Mesenchymal stem cell (in vitro differentiated cells and primary cell): ENCODE results near the gene GALNT2.

Experiments used
- DNase-seq: peaks from one replicate; pipeline ENCODE4 v3.0.0-alpha.2; 2013
- H2AFZ ChIP-seq: one replicate; pipeline ENCODE4 v1.6.1; 2013; ENCODE audit warnings: low read depth, mild to moderate bottlenecking, control low read depth, inconsistent platforms, low read length, moderate library complexity
- H2AK5ac ChIP-seq: 2 replicates; pipeline ENCODE4 v1.6.1; 2013; ENCODE audit warnings: low read length, moderate library complexity, mild to moderate bottlenecking, inconsistent platforms; ENCODE audit not compliant: severe bottlenecking
- H2BK120ac ChIP-seq: one replicate; pipeline ENCODE4 v1.6.1; 2013; ENCODE audit warnings: low read depth, mild to moderate bottlenecking, inconsistent platforms, low read length, moderate library complexity
- H2BK12ac ChIP-seq, 2 experiments: one replicate each; pipeline ENCODE4 v1.6.1; 2013; ENCODE audit warnings: inconsistent platforms in 2 of 2, low read length in 2 of 2, mild to moderate bottlenecking in 2 of 2, moderate library complexity in 2 of 2, control low read depth in 1 of 2
- H2BK15ac ChIP-seq: one replicate; pipeline ENCODE4 v1.6.1; 2013; ENCODE audit warnings: mild to moderate bottlenecking, low read depth, inconsistent platforms; ENCODE audit not compliant: poor library complexity, severe bottlenecking
- H2BK5ac ChIP-seq: 2 replicates; pipeline ENCODE4 v1.6.1; 2013; ENCODE audit warnings: low read depth, mild to moderate bottlenecking, low read length, control low read depth, inconsistent platforms; ENCODE audit not compliant: poor library complexity, severe bottlenecking
- H3K14ac ChIP-seq, 2 experiments: one replicate each; pipeline ENCODE4 v1.6.1; 2013; ENCODE audit warnings: inconsistent platforms in 2 of 2, low read length in 2 of 2, control low read depth in 1 of 2, mild to moderate bottlenecking in 1 of 2, moderate library complexity in 1 of 2
- H3K18ac ChIP-seq, 2 experiments: one replicate each; pipeline ENCODE4 v1.6.1; 2013; ENCODE audit warnings: inconsistent platforms in 2 of 2, low read length in 2 of 2, control low read depth in 1 of 2, low read depth in 1 of 2, mild to moderate bottlenecking in 1 of 2
- H3K23ac ChIP-seq, 2 experiments: one replicate each; pipeline ENCODE4 v1.6.1; 2013; ENCODE audit warnings: inconsistent platforms in 2 of 2, low read length in 2 of 2, mild to moderate bottlenecking in 2 of 2, moderate library complexity in 2 of 2, control low read depth in 1 of 2
- H3K27ac ChIP-seq: 2 replicates; pipeline ENCODE4 v1.5.1; 2013; ENCODE audit warnings: mild to moderate bottlenecking, moderate library complexity, low read length, control low read depth, inconsistent platforms; ENCODE audit not compliant: poor library complexity, severe bottlenecking
- H3K27me3 ChIP-seq, 2 experiments: 2 replicates each; pipeline versions ENCODE4 v1.6.1 to v1.7.0; 2013; ENCODE audit warnings: low read length in 2 of 2, mild to moderate bottlenecking in 2 of 2, moderate library complexity in 2 of 2, control low read depth in 1 of 2, inconsistent platforms in 1 of 2; ENCODE audit not compliant: control insufficient read depth in 1 of 2, insufficient read depth in 1 of 2
- H3K36me3 ChIP-seq, 2 experiments: 2 replicates each; pipeline versions ENCODE4 v1.6.1 to v1.7.0; 2013; ENCODE audit warnings: low read length in 2 of 2, control low read depth in 1 of 2, inconsistent platforms in 1 of 2, low read depth in 1 of 2, mild to moderate bottlenecking in 1 of 2; ENCODE audit not compliant: insufficient read depth in 2 of 2, control insufficient read depth in 1 of 2
- H3K4ac ChIP-seq, 2 experiments: one replicate each; pipeline ENCODE4 v1.6.1; 2013; ENCODE audit warnings: inconsistent platforms in 2 of 2, low read length in 2 of 2, mild to moderate bottlenecking in 2 of 2, moderate library complexity in 2 of 2, control low read depth in 1 of 2, low read depth in 1 of 2
- H3K4me1 ChIP-seq: 2 replicates; pipeline ENCODE4 v1.6.1; 2013; ENCODE audit warnings: low read depth, low read length, control low read depth; ENCODE audit not compliant: control insufficient read depth, insufficient read depth
- H3K4me2 ChIP-seq: 2 replicates; pipeline ENCODE4 v1.6.1; 2013; ENCODE audit warnings: low read length, mild to moderate bottlenecking, inconsistent platforms; ENCODE audit not compliant: poor library complexity, severe bottlenecking
- H3K4me3 ChIP-seq, 2 experiments: 2 replicates each; pipeline versions ENCODE4 v1.5.1 to v1.7.0; 2013; ENCODE audit warnings: low read length in 2 of 2, mild to moderate bottlenecking in 2 of 2, control low read depth in 1 of 2, low read depth in 1 of 2; ENCODE audit not compliant: insufficient read depth in 1 of 2
- H3K79me1 ChIP-seq: replicated peaks from 2 replicates; pipeline ENCODE4 v1.6.1; 2013; ENCODE audit warnings: mild to moderate bottlenecking, control low read depth, low read length, inconsistent platforms; ENCODE audit not compliant: poor library complexity, severe bottlenecking
- H3K9ac ChIP-seq: 2 replicates; pipeline ENCODE4 v1.7.0; 2013; ENCODE audit warnings: mild to moderate bottlenecking, low read length, moderate library complexity
- H3K9me3 ChIP-seq: 2 replicates; pipeline ENCODE4 v1.7.0; 2013; ENCODE audit warnings: mild to moderate bottlenecking, low read length; ENCODE audit not compliant: control insufficient read depth
- H4K8ac ChIP-seq: one replicate; pipeline ENCODE4 v1.6.1; 2013; ENCODE audit warnings: inconsistent platforms, mild to moderate bottlenecking, low read length, moderate library complexity
- H4K91ac ChIP-seq: one replicate; pipeline ENCODE4 v1.6.1; 2013; ENCODE audit warnings: mild to moderate bottlenecking, low read length, inconsistent platforms
- WGBS: methylation state at CpG from one replicate; pipeline ENCODE4 v1.1.7; 2013; ENCODE audit warnings: mixed read lengths; 5-methylcytosine and 5-hydroxymethylcytosine counted together

Gene GALNT2

GRCh38 chr1:230138561-230139239 lies 71.7 kb downstream of the GALNT2 start:
- no peaks in the 10 kb centered on the region for H3K9me3 ChIP-seq
- H3K4me1 ChIP-seq: peaks cover 26% of the 10 kb centered on the region

GRCh38 chr1:230139315-230139714 lies 72.3 kb downstream of the GALNT2 start:
- no peak overlapping the region for H3K27ac ChIP-seq
- H2BK15ac ChIP-seq: peak overlapping the region; percentile 9
- no peaks in the 10 kb centered on the region for H3K9me3 ChIP-seq
- no peak overlapping the region for H3K4me2 ChIP-seq
- H2BK120ac ChIP-seq: no peak overlapping the region
- H3K79me1 ChIP-seq: peaks cover 39% of the 10 kb centered on the region
- no peak overlapping the region for H2AK5ac ChIP-seq
- no peak overlapping the region for H2BK12ac ChIP-seq
- no peak overlapping the region for H3K4me3 ChIP-seq
- peak overlapping the region; percentile 54 for H4K91ac ChIP-seq
- peaks cover 0 to 5% of the 10 kb centered on the region in 2 experiments for H3K36me3 ChIP-seq
- H3K4ac ChIP-seq: no peak overlapping the region
- no peak overlapping the region for H2AFZ ChIP-seq
- H3K4me1 ChIP-seq: peaks cover 28% of the 10 kb centered on the region
- H3K14ac ChIP-seq: no peak overlapping the region
- H3K9ac ChIP-seq: no peak overlapping the region
- WGBS: 92% methylated on average over 4 of the region's 4 CpGs
- peak overlapping the region; percentile 73 for H4K8ac ChIP-seq
- no peak for DNase-seq
- H2BK5ac ChIP-seq: no peak overlapping the region
- H3K23ac ChIP-seq: no peak overlapping the region
- H3K18ac ChIP-seq: no peak overlapping the region
- no peaks in the 10 kb centered on the region for H3K27me3 ChIP-seq

More at GRCh38 chr1:230138561-230139239, 71.7 kb downstream of the GALNT2 start:
- Histone ChIP-seq H3K27ac (no peak overlapping the region), H3K27me3 (no peaks in the 10 kb centered on the region), H2AFZ (no peak overlapping the region), H2AK5ac (no peak overlapping the region), H2BK120ac (no peak overlapping the region), H4K8ac (no peak overlapping the region), H3K18ac (no peak overlapping the region), H3K4me2 (no peak overlapping the region), H3K14ac (no peak overlapping the region), H4K91ac (no peak overlapping the region), H3K4me3 (no peak overlapping the region), H3K9ac (no peak overlapping the region), H3K4ac (no peak overlapping the region), H2BK15ac (no peak overlapping the region), H3K23ac (no peak overlapping the region), H2BK12ac (no peak overlapping the region), H3K36me3 (peaks cover 0 to 5% of the 10 kb centered on the region in 2 experiments), H3K79me1 (peaks cover 39% of the 10 kb centered on the region), H2BK5ac (no peak overlapping the region)
- no peak for DNase-seq
- 96% methylated on average over 6 of the region's 7 CpGs for WGBS

DNA sequence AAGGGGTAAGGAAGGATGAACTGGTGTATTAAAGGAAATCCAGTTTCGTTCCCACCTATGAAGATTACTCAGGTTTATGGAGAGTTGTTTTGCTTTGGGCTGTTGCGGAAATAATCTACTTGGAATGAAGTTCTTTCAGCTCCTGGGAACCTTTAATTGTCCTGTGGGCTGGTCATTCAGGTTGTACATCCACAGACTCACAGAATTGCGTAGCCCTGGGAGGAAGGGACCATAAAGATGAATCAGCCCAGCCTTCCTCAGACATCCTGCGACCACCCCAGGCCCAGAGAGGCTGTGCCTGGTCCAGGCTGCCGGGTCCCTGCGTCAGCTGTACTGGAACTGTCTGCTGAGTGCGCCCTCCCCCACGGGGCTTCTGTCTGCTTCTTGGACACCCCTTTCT lies 72.7 kb downstream of the GALNT2 start:
- H4K91ac ChIP-seq: peak overlapping the region; percentile 52
- peak overlapping the region; percentile 37 for H2AK5ac ChIP-seq
- H2BK15ac ChIP-seq: no peak overlapping the region
- no peak overlapping the region for H3K4ac ChIP-seq
- H3K14ac ChIP-seq: peak overlapping the region in 1 of 2 experiments; percentile 76
- DNase-seq: peak; percentile 29
- H3K23ac ChIP-seq: no peak overlapping the region
- no peak overlapping the region for H2BK5ac ChIP-seq
- H3K4me1 ChIP-seq: peaks cover 28% of the 10 kb centered on the region
- no peak overlapping the region for H2AFZ ChIP-seq
- H4K8ac ChIP-seq: no peak overlapping the region
- peak overlapping the region in 1 of 2 experiments; percentile 37 for H2BK12ac ChIP-seq
- no peak overlapping the region for H3K4me3 ChIP-seq
- H3K9me3 ChIP-seq: no peaks in the 10 kb centered on the region
- peaks cover 39% of the 10 kb centered on the region for H3K79me1 ChIP-seq
- peaks cover 0 to 5% of the 10 kb centered on the region in 2 experiments for H3K36me3 ChIP-seq
- 82% methylated on average over 8 of the region's 8 CpGs for WGBS
- H3K27ac ChIP-seq: no peak overlapping the region
- H3K4me2 ChIP-seq: no peak overlapping the region
- peak overlapping the region; percentile 75 to 81 for H3K18ac ChIP-seq
- no peaks in the 10 kb centered on the region for H3K27me3 ChIP-seq
- H3K9ac ChIP-seq: peak overlapping the region; percentile 19
- H2BK120ac ChIP-seq: no peak overlapping the region

DNA sequence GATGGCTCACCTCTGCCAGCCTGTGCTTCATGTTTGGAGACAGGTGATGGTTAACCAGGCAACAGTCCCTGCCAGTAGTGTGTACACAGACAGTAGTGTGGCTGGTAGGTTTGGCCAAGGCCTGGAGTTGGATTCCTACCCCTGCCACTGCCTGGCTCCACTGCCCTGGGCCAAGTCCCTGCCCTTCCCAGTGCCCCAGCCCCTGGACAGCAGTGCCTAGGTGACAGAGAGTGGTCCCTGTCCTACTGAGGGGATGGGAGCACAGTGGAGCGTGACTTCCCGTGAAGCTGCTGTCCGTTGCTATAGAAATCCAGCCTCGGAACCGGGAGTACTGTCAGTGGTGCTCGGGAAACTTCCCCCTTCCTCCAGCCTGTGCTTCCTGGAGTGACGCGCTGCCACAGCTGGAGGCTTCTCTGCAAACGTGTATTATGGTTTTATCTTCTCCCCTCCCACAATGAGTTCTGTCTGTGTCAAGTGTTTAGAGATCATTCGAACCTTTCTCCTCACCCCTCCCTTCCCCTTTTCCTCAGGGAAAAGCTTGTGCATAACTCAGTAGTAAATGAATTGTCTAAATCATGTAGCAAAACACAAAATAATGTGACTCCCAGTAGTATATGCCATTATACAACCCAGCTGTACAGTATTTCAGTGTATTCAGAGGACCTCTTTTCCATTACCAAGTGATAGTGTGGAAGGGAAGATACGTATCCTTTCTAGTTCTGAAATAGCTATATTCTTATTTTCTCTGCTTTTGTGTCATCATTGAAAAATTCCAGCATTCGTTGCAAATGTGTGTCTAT lies 73.4 kb downstream of the GALNT2 start:
- Histone ChIP-seq H2BK12ac (peak overlapping the region in 1 of 2 experiments; percentile 78), H3K23ac (no peak overlapping the region), H4K91ac (peak overlapping the region; percentile 52), H2AK5ac (peak overlapping the region; percentile 37), H3K14ac (peak overlapping the region in 1 of 2 experiments; percentile 76), H2BK120ac (no peak overlapping the region), H2BK15ac (no peak overlapping the region), H2AFZ (no peak overlapping the region), H3K18ac (peak overlapping the region; percentile 75 to 81), H3K4ac (peak overlapping the region in 1 of 2 experiments; percentile 13), H3K27me3 (no peaks in the 10 kb centered on the region), H3K79me1 (peaks cover 44% of the 10 kb centered on the region), H3K4me2 (no peak overlapping the region), H3K9me3 (no peaks in the 10 kb centered on the region), H3K9ac (peak overlapping the region; percentile 19), H3K36me3 (peaks cover 0 to 7% of the 10 kb centered on the region in 2 experiments), H3K27ac (peak overlapping the region; percentile 10), H3K4me1 (peaks cover 31% of the 10 kb centered on the region), H3K4me3 (peak overlapping the region in 1 of 2 experiments; percentile 28), H2BK5ac (no peak overlapping the region), H4K8ac (no peak overlapping the region)
- WGBS: 18% methylated on average over 10 of the region's 12 CpGs
- DNase-seq: peak; percentile 91
